HG02870 (cell line): ENCODE results near the gene LAMA3.

Source experiments
- ATAC-seq: cut with Tn5 transposase; IDR thresholded peaks from one replicate; pipeline ENCODE4 v1.9.1; 2021; ENCODE audit warnings: mild to moderate bottlenecking, moderate library complexity; ENCODE audit not compliant: unreplicated experiment

Gene LAMA3, protein sequence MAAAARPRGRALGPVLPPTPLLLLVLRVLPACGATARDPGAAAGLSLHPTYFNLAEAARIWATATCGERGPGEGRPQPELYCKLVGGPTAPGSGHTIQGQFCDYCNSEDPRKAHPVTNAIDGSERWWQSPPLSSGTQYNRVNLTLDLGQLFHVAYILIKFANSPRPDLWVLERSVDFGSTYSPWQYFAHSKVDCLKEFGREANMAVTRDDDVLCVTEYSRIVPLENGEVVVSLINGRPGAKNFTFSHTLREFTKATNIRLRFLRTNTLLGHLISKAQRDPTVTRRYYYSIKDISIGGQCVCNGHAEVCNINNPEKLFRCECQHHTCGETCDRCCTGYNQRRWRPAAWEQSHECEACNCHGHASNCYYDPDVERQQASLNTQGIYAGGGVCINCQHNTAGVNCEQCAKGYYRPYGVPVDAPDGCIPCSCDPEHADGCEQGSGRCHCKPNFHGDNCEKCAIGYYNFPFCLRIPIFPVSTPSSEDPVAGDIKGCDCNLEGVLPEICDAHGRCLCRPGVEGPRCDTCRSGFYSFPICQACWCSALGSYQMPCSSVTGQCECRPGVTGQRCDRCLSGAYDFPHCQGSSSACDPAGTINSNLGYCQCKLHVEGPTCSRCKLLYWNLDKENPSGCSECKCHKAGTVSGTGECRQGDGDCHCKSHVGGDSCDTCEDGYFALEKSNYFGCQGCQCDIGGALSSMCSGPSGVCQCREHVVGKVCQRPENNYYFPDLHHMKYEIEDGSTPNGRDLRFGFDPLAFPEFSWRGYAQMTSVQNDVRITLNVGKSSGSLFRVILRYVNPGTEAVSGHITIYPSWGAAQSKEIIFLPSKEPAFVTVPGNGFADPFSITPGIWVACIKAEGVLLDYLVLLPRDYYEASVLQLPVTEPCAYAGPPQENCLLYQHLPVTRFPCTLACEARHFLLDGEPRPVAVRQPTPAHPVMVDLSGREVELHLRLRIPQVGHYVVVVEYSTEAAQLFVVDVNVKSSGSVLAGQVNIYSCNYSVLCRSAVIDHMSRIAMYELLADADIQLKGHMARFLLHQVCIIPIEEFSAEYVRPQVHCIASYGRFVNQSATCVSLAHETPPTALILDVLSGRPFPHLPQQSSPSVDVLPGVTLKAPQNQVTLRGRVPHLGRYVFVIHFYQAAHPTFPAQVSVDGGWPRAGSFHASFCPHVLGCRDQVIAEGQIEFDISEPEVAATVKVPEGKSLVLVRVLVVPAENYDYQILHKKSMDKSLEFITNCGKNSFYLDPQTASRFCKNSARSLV (N-terminal part only)

DNA sequence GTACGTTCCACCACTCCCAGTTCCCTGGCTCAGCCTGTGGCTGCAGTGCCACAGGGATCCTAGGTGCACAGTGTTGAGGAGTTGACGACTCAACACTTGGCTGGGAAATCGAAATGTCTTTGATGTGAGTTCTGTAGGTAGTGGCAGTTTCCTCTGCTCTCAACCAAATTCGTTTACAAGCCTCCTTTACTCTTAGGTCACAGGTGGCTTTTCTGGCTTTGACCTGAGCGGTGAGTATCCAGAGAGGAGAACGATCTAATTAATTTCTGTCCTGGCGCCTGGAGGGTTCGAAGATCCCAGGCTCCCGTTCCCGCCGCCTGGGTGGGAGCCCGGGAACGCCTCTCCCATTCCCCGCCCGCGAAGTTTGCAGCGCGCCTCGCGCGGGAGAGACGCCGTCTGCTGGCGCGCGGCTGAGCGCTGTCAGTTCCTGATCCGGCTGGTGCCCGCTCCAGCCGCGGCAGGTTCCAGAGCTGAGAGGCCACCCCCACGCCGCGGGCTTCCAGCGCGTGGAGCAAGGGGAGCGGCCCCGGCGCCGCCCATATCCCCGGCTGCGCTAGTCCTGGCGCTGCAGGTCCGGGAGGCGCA lies at the start of gene LAMA3:
Gene LAMA3, plus strand, starts transcription at position 423 of the 585 bp plus-strand sequence. CDS start 231 bp downstream, outside the sequence.
- no peak for ATAC-seq

DNA sequence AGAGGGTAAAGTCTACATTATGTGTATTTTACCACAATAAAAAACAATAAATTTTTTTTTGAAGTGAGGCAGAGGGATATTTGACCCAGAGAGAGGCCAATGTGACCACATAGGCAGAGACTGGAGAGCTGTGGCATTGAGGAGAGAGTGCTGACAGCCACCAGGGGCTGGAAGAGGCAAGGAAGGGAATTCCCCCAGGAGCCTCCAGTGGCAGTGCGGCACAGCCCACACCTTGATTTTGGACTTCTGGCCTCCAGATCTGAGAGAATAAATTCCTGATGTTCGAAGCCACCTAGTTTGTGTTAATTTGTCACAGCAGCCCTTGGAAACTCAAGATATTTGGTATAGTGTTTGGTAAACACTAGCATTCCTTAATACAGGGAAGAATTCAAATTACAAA lies 49.2 kb upstream of the LAMA3 start:
- no peak for ATAC-seq

DNA sequence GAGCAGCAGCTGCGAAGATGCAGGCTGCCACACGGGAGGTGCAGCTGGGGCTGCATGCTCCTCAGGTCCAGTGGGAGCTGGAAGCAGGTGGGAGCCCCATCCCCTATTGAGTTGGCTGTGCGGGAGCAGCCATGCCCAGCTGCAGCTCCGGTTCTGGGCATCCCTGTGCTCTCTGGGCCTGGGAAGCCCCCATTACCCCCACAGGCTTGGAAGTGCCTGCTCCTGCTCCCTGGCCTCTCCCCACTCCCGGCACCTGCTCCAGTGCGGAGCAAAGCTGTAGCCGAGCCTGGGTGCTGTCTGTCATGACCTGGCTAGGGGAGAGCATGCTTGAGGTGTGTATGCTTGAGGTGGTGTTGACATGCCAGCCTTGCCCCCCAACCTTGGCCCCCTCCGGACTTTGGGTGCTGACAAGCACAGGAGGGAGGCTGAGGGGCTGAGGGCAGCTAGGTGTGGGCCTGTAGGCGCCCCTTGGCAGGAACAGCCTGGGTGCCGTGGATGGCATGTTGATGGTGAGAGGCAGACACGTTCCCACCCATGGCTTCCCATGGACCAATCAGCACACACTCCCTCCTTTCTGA lies 48.0 kb upstream of the LAMA3 start:
- no peak for ATAC-seq

DNA sequence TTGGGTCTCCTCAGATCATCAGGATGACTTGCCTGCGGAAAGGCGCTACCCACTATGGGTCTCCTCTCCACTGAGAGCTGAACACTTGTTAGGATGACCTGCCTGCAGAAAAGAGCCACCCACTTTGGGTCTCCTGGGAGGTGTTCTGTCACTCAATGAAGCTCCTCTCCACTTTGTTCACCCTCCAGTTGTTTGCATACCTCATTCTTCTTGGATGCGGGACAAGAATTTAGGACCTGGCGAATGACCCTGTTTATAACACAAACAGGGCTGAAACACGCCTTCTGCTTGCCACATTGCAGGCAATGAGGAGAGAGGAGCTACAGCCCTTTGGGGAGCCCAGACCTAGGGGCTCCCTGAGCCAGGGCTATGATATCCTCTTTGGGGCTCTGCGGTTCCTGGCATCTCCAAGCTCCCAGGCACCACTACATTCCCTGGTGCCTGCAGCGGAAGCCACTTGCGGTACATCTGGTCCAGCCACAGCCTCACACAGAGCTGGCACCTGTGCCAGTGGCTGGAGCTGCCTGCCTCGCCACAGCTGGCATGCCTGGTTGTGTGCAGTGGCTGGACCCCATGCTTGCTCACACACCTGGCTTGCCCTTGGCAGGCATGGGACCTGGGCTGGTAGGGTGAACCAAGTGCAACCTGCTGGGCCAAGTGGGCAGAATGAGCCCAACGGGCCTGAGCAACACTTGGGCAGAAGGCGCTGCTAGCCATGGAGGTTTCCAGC lies 47.2 kb upstream of the LAMA3 start:
- no peak for ATAC-seq

DNA sequence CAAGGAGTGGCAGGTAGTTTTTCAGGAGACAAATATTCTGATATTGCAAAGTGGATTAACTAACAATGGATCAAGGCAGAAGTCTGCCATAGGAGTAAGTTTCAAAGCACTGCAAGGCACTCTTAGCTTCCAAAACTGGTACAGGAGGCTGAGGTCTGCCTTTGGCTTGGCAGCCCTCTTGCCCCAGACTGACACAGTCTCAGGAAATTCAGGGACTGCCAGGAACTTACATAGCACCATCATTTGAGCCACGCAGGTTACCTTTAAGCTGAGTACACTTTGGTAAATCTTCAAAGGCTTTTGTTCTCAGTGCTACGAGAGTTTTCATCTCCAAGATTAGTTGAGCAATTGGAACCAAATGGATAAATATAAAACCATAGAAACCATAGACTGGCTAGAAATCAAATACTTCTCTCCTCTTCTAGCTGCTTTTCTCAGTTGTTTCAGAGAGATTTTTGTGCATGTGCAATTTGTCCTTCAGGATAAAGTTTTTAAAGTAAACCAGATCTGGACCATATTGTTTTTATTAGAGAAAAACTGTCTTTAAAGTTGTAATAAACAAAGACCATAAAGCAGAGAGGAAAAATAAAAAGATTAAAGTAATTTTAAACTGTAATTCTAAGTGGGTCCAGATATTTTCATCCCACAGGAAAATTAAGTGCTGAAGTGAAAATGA lies 45.3 kb upstream of the LAMA3 start:
- no peak for ATAC-seq

DNA sequence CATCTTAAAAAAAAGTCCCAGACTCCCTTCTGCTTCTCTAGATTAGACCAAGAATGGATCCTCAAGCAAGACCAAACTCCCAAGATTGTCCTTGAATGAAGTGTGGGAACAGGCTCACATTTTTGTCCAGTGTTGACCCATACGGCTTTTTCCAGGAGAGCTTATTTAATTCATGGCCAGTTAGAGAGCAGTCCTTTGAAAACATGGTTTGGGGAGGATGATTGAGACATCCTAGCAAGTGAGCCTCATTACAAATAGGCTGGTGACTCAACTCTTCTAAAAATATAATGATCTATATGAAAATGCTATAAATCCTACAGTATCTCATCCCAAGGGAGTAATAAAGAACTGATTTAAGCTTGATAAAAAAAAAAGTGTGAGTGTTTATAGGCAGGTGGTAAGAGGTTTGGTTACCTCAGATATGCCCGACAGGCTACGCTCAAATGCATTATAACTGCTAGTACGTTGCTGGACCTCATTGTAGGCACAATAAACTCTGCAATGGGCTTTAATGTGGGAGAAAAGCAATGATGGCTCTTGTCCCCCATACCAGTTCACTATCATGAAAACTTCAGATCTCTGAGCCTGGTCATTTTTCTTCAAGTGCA lies 43.6 kb upstream of the LAMA3 start:
- no peak for ATAC-seq

DNA sequence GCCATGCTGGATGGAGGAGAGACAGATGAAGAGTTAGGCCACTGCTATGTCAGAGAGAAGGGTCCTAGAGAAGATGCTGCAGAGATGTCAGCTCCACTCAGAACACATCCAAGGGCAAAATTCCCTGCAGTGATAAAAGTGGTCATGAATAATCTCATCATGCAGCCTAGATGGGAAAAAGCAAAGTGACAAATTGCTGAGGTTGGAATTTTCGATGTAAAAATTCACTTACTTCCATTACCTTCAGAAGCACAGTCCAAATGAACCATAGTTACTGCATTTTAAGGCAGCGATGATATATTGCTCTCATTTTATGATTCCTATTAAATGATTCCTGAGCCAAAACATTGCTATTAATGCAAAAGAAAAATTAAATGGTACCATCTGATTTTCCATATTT lies 43.0 kb upstream of the LAMA3 start:
- no peak for ATAC-seq

DNA sequence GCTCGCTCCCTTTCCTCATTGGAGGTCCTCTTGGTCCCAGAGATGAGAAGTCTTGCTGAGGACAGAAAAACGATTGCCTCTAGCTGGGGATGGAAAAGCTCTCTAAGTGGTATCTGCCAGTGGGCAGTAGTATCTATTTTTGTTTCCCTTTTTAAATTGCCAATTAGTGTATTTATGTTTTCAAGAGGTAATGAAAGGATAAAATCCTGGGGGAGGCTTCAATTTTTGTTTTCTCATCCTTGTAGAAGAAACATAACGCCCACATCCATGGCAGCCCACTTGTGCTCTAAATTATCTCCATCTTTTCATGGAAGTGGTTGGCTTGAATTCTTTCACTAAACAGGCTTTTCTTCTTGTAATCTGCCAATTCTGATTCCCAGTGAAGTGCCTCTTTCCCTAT lies 40.8 kb upstream of the LAMA3 start:
- no peak for ATAC-seq

DNA sequence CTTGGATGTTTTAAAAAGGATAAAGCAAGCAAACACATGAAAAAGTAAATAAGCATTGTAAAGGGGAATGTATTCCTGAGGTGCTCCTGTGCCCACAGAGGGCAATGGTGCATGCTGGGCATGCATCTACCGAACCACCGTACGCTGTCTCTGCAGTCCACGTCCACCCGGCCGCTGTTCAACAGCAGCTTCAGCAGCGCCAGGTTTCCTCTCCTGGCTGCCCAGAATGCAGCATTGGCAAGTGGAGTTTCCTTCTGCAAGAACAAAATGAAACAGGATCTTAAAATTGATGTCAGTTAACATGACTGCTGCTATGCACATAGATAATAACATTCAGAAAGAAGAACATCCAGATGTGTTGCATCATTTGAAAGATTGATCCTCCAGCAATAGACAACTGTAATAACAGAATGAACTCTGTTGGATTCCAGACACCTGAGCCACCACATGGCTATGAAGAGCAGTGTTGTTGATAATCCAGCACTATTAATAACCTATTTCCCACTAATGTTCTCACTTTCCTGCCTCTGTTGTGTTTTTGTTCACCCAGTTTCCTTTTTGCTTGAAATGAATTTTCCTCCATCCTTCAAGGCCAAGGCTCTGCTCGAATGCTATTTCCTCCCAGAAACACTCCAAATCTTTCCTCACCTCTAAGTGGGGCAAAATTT lies 40.2 kb upstream of the LAMA3 start:
- no peak for ATAC-seq

DNA sequence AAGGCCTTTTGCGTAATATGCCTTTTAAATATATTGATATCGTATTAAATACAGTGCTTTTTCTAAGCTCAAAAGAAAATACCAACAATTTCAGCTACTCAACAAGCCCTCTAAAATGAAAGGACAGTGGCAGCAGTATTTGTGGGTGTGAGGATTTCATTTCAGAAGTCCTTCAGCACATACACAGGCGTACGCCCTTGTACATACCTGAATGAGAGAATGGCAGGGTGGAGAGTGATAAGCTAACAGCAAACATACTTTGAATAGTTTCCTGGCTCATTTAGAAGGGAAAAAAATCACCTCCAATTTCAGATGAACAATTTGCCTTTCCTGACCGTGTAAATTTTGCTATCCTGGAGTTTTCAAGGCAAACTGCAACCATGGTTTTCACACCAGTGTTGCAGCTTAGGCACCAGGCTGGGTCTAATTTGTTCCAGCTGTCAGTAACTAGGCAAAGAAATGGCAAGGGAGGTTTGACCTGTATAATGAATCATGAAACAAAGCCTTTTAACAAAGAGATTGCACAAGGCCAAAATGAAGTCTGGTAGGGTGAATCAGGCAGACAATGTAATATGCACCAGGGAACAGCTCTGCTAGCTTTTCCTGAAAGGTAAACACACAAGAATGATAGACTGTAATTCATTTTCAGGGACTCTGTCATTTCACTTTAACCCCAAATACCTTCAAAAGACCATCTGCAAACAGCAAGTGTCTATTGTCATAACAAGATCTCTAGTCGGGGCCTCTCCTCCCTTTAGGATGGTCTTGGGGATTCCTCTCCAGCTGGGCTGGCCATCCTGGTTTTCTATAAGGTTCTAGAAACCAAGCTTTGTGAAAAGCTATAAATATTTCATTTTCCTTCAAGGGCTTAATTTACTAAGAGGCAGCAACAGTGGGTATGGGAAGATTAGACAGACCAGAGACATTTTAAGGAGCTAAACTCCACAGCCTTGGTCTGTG lies 38.0 kb upstream of the LAMA3 start:
- ATAC-seq = no peak

DNA sequence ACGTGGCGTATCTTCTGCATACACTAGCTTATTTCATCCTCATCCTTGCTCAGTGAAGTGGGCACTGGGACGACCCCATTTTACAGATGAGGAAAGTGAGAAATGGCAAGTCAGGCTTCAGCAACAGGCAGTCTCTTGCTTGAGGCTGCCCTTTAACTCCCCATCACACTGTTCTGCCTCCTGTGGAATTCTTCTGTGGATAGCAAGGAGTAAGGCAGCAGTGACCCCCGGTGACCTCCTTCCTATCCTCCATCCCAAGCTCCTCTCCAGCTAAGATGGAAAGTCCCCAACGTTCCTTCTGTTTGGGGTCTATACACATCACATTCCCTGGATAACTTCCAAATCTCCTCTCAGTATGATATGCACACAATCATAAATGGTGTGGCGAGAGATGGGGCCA lies 37.0 kb upstream of the LAMA3 start:
- ATAC-seq = no peak

DNA sequence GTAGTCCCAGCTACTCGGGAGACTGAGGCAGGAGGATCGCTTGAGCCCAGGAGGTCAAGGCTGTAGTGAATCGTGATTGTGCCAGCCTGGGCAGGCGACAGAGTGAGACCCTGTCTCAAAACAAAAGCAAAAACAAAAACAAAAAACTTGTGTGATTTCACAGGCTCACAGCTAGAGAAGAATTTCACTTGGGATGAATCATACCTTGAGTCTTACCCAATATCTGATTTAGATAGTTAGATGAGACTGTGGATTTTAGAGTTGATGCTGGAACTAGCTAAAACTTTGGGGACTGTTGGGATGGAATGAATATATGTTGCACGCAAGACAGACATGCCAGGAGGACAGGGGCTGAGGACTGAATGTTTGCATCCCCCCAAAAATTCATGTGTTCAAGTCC lies 31.0 kb upstream of the LAMA3 start:
- ATAC-seq = no peak

DNA sequence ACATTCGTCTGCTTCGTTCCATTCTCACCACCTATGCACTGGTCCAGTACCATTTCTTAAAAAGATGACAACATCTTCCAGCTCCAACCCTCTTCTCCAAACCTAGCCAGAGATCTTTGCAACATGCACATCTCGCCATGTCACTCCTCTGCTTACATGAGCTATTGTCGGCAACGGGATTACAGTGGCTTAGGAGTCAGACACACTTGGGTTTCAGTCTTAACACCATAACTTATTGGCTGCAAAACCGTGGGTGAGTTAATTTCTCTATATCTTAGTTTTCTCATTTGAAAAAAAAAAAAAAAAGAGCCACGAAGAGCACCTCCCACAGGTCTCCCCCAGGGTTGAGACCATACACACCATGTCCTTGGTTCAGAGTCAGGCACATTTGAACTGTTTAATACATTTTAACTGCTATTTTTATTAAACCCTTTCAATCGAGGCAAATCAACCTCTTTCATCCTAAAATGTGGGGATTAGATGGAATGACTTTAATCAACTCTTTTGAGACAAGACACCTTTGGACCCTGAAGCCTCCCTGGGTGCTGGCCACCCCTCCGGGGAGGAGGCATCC lies 27.4 kb upstream of the LAMA3 start:
- ATAC-seq = no peak

DNA sequence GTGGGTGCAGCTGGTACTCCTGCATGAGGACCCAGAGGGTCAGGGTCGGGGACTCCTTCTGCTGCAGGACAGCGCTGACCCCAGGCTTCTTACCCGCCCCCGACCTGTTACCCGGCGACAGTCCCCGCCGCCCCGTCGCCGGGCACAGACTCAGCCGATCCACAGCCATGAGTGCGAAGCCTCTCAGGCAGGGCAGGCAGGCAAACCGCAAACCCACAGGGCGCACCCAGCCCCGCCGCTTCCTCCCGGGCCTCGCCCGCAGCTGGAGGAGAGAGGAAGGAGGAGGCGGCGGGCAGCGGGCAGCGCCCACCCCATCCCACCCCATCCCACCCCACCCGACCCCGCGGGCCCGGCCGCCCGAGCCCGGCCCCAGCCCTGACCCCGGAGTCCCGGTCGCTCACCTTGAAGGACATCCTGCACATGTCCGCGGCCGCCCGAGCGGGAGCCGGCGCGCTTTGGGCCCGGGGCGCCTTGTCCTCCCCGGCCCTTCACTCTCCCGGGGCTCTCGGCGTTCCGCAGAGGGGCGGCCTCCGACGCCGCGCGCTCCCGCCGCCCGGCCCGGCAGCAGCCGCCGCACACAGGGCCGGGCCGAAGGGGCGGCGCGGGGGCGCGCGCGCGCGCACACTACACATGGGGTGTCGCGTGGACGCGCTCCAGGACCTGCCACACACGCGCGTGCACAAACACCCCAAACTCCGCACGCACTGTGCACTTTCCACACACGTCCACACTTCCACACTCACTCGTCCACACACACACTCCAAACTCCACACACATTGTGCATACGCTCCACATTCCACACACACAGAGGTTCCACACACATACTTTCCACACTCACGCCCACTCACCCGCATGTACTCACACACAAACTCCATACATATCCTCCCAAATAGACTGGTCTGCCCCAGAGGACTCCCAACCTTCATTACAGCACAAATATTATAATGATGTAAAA lies 26.7 kb upstream of the LAMA3 start, which contains the start of gene ANKRD29:
Gene ANKRD29, minus strand, starts transcription at position 603 of the 955 bp plus-strand sequence. Its CDS starts 181 bp downstream, at position 422.
- no peak for ATAC-seq

DNA sequence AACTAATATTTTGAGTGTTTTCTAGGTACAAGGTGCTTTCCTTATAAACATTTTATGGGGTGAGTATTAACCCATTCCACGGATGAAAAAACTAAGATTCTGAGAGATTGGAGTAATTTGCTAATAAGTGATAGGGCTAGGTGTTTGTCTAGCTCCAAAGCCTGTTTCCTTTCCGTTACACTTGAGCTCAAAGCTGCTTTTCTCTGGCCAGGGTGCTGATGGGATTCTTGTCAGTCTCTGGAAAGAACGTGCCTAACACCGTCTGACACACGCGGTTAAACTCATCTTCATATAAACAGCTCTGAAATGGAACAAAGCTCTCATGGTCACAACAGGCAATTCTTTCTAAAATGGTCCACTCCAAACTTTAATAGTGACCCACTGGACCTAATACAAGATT lies 24.6 kb upstream of the LAMA3 start:
- ATAC-seq = no peak

DNA sequence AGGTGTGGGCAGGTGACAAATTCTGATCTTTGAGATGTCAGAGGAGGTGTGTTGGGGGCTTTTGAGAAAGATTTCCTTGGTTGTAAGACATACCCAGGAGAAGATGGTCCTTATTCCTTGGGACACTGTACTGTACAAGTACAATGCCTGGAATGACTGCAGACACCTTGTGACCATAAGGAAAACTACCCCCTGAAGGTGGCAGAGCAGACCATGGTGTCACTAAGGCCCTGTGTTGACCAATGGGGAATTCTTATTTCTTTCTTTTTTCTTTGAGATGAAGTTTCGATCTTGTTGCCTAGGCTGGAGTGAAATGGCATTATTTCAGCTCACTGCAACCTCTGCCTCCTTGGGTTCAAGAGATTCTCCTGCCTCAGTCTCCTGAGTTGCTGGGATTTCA lies 22.1 kb upstream of the LAMA3 start:
- no peak for ATAC-seq
